GM21576 (cell line): Measurements from ENCODE around the gene CDH18.

Experiments used
- ATAC-seq: cut with Tn5 transposase; IDR thresholded peaks from one replicate; pipeline ENCODE4 v1.9.1; 2021; ENCODE audit warnings: mild to moderate bottlenecking, moderate library complexity; ENCODE audit not compliant: unreplicated experiment

Gene CDH18

GRCh38 chr5:19496056-19496455 lies 491.9 kb downstream of the CDH18 start:
- ATAC-seq, result no peak

- ATAC-seq, result no peak
Observed at GRCh38 chr5:19492861-19493260, 495.1 kb downstream of the CDH18 start.

DNA sequence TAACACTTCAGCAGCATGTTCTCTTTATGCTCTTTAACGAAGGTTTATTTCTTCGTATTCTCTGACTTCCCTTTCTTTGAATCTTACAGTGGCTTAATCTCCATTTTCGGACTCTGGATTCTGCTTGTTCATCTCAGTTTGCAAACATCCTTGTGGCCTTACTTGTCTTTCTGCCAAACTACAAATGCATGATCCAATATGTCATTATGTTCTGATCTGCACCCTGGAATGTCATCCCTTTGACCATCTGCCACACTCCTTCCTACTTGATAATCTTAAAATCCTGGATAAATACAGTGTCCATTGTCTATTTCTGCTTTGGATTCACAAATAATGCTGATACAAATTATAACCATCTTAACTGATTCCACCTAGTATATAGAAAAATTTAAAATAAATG lies 499.2 kb downstream of the CDH18 start:
- ATAC-seq, result no peak

DNA sequence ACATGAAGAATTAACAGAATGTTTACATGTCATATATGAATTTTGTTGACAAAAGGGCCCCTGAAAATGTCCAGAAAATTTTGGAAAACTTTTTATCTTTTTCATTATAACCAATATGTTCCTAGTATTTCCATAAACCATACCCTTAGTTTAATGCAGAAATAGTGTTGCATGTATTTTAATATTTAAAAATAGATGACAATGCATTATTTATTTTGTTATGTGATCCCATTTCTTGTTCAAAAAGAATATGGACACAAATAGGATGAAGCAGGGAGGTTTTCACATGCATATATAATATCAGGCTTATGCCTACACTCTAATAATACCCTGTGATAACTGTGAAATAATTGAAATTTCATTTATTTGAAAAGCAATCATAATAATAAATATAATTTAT lies 500.5 kb downstream of the CDH18 start:
- ATAC-seq, result no peak

- no peak for ATAC-seq
Observed at GRCh38 chr5:19479562-19479961, 508.4 kb downstream of the CDH18 start.

- ATAC-seq, result no peak
Observed at GRCh38 chr5:19462019-19462418, 526.0 kb downstream of the CDH18 start.

DNA sequence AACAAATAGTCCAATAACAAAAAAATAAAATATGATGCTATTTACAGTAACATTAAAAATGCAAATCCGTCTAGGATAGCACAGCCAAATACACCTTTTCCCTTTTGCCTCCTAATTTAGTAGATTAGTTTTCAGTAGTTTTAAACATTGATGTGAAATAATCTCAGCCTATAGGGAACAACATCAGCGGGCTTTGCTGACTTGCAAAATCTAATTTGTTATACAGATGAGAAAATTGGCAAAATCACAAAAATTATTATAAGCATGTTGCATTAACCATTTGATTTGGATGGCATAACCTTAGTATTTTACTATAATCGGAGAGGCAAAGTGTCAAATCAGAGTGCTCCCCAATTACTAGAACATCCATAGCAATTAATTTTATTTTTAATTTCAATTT lies 563.5 kb downstream of the CDH18 start:
- ATAC-seq, result no peak
